H9 (cell line): Measurements from ENCODE around the gene ARHGEF25. TPM values are rescaled to one million over a fixed set of nuclear protein-coding genes. Genes with fewer than 3 reads are reported as not detected.

Experiments used
- DNase-seq: peaks from one replicate; pipeline ENCODE4 v3.0.0-alpha.2; 2017
- H2AFZ ChIP-seq: one replicate; pipeline ENCODE4 v1.6.1; 2013; ENCODE audit warnings: mild to moderate bottlenecking, low read length, control low read depth, moderate library complexity
- H2AK5ac ChIP-seq: 2 replicates; pipeline ENCODE4 v1.6.1; 2013; ENCODE audit warnings: low read length, control low read depth, mixed read lengths; ENCODE audit not compliant: insufficient read length
- H2BK120ac ChIP-seq: one replicate; pipeline ENCODE4 v1.6.1; 2013; ENCODE audit warnings: low read depth, mild to moderate bottlenecking, low read length, control low read depth, inconsistent platforms; ENCODE audit not compliant: poor library complexity, severe bottlenecking
- H2BK12ac ChIP-seq: 2 replicates; pipeline ENCODE4 v1.6.1; 2013; ENCODE audit warnings: low read length, control low read depth, mixed read lengths, low read depth; ENCODE audit not compliant: insufficient read length
- H2BK15ac ChIP-seq: 2 replicates; pipeline ENCODE4 v1.6.1; 2013; ENCODE audit warnings: low read depth, low read length, control low read depth
- H2BK20ac ChIP-seq: one replicate; pipeline ENCODE4 v1.6.1; 2013; ENCODE audit warnings: low read depth, mild to moderate bottlenecking, low read length, control low read depth, inconsistent platforms; ENCODE audit not compliant: poor library complexity, severe bottlenecking
- H2BK5ac ChIP-seq: 2 replicates; pipeline ENCODE4 v1.6.1; 2013; ENCODE audit warnings: low read length, control low read depth, mixed read lengths; ENCODE audit not compliant: insufficient read length
- H3K14ac ChIP-seq: 2 replicates; pipeline ENCODE4 v1.6.1; 2013; ENCODE audit warnings: low read length, control low read depth; ENCODE audit not compliant: insufficient read depth
- H3K18ac ChIP-seq: 2 replicates; pipeline ENCODE4 v1.6.1; 2013; ENCODE audit warnings: low read depth, mild to moderate bottlenecking, mixed read lengths, low read length, control low read depth; ENCODE audit not compliant: insufficient read length
- H3K23ac ChIP-seq: 2 replicates; pipeline ENCODE4 v1.6.1; 2013; ENCODE audit warnings: low read length, control low read depth, mixed read lengths, low read depth; ENCODE audit not compliant: insufficient read length
- H3K23me2 ChIP-seq: 2 replicates; pipeline ENCODE4 v1.6.1; 2013; ENCODE audit warnings: low read depth, mild to moderate bottlenecking, mixed read lengths, low read length, control low read depth; ENCODE audit not compliant: insufficient read length, poor library complexity, severe bottlenecking
- H3K27ac ChIP-seq: 2 replicates; pipeline ENCODE4 v1.5.1; 2013; ENCODE audit warnings: low read length, control low read depth, mixed read lengths, low read depth; ENCODE audit not compliant: insufficient read length
- H3K27me3 ChIP-seq: 2 replicates; pipeline ENCODE4 v1.6.1; 2013; ENCODE audit warnings: low read length, control low read depth, inconsistent platforms; ENCODE audit not compliant: insufficient read depth
- H3K4ac ChIP-seq: 2 replicates; pipeline ENCODE4 v1.6.1; 2013; ENCODE audit warnings: low read depth, mild to moderate bottlenecking, control low read depth, inconsistent platforms, low read length, moderate library complexity
- H3K4me1 ChIP-seq: 2 replicates; pipeline ENCODE4 v1.6.1; 2013; ENCODE audit warnings: low read length, control low read depth, inconsistent platforms; ENCODE audit not compliant: insufficient read depth
- H3K4me2 ChIP-seq: 2 replicates; pipeline ENCODE4 v1.6.1; 2013; ENCODE audit warnings: low read length, control low read depth, mixed read lengths; ENCODE audit not compliant: insufficient read length, insufficient read depth
- H3K56ac ChIP-seq: 2 replicates; pipeline ENCODE4 v1.6.1; 2013; ENCODE audit warnings: low read depth, mild to moderate bottlenecking, mixed read lengths, low read length, control low read depth; ENCODE audit not compliant: insufficient read length
- H3K79me1 ChIP-seq: 2 replicates; pipeline ENCODE4 v1.6.1; 2013; ENCODE audit warnings: low read depth, mild to moderate bottlenecking, moderate library complexity, low read length, control low read depth, inconsistent platforms; ENCODE audit not compliant: insufficient read depth, poor library complexity, severe bottlenecking
- H3K79me2 ChIP-seq: 2 replicates; pipeline ENCODE4 v1.6.1; 2013; ENCODE audit warnings: low read length, control low read depth, inconsistent platforms; ENCODE audit not compliant: insufficient read depth
- H3K9ac ChIP-seq: 2 replicates; pipeline ENCODE4 v1.6.1; 2013; ENCODE audit warnings: low read length, control low read depth, mixed read lengths; ENCODE audit not compliant: insufficient read length; ENCODE audit errors: extremely low read depth
- H3K9me3 ChIP-seq: one replicate; pipeline ENCODE4 v1.6.1; 2013; ENCODE audit warnings: low read depth, low read length, inconsistent platforms; ENCODE audit not compliant: control insufficient read depth
- H3T11ph ChIP-seq: one replicate; pipeline ENCODE4 v1.6.1; 2013; ENCODE audit warnings: mild to moderate bottlenecking, low read length, control low read depth, inconsistent platforms
- H4K20me1 ChIP-seq: one replicate; pipeline ENCODE4 v1.6.1; 2013; ENCODE audit not compliant: control insufficient read depth, insufficient read length, insufficient read depth
- H4K5ac ChIP-seq: 2 replicates; pipeline ENCODE4 v1.6.1; 2013; ENCODE audit warnings: low read depth, mild to moderate bottlenecking, mixed read lengths, low read length, control low read depth; ENCODE audit not compliant: insufficient read length
- H4K8ac ChIP-seq: replicated peaks from 2 replicates; pipeline ENCODE4 v1.6.1; 2013; ENCODE audit warnings: low read length, control low read depth, mixed read lengths, low read depth; ENCODE audit not compliant: insufficient read length
- H4K91ac ChIP-seq: 2 replicates; pipeline ENCODE4 v1.6.1; 2013; ENCODE audit warnings: low read depth, mild to moderate bottlenecking, moderate library complexity, mixed read lengths, low read length, control low read depth; ENCODE audit not compliant: insufficient read length
- H3K27ac Mint-ChIP-seq, 3 experiments: 2 replicates in 2 of 3; 3 replicates in 1 of 3; pipeline ENCODE4 v1.8.0; 2020 to 2021; ENCODE audit warnings: mixed read lengths in 3 of 3, mild to moderate bottlenecking in 1 of 3, moderate library complexity in 1 of 3
- H3K27me3 Mint-ChIP-seq: 2 replicates; pipeline ENCODE4 v1.8.0; 2021; ENCODE audit warnings: low read depth, mild to moderate bottlenecking, moderate library complexity, mixed read lengths
- H3K36me3 Mint-ChIP-seq, 3 experiments: 2 replicates in 2 of 3; 3 replicates in 1 of 3; pipeline ENCODE4 v1.8.0; 2020 to 2021; ENCODE audit warnings: low read depth in 3 of 3, mixed read lengths in 3 of 3; ENCODE audit not compliant: insufficient read depth in 1 of 3
- H3K4me1 Mint-ChIP-seq, 2 experiments: 2 replicates each; pipeline ENCODE4 v1.8.0; 2020; ENCODE audit warnings: mixed read lengths in 2 of 2
- H3K4me3 Mint-ChIP-seq, 2 experiments: 2 replicates in 1 of 2; 3 replicates in 1 of 2; pipeline ENCODE4 v1.8.0; 2020 to 2021; ENCODE audit warnings: mild to moderate bottlenecking in 2 of 2, mixed read lengths in 2 of 2, moderate library complexity in 1 of 2
- H3K9me3 Mint-ChIP-seq, 2 experiments: 2 replicates in 1 of 2; 3 replicates in 1 of 2; pipeline ENCODE4 v1.8.0; 2020; ENCODE audit warnings: mild to moderate bottlenecking in 2 of 2, mixed read lengths in 2 of 2, moderate library complexity in 1 of 2
- CTCF ChIP-seq: fragments of 200-600 bp; sonication (generic); conservative IDR thresholded peaks from 3 replicates; pipeline ENCODE4 v1.8.0; 2021; ENCODE audit warnings: antibody characterized with exemption, mild to moderate bottlenecking
- WGBS: extraction: QIAGEN DNeasy Blood & Tissue Kit; methylation state at CpG from one replicate; pipeline ENCODE4 v1.1.7; 2013; ENCODE audit warnings: missing lambda C conversion rate, low lambda C conversion rate, mixed read lengths; ENCODE audit not compliant: insufficient read length; ENCODE audit errors: extremely low coverage; 5-methylcytosine and 5-hydroxymethylcytosine counted together
- total RNA-seq: library from RNA; stranded (reverse); gene quantifications from 2 replicates; pipeline ENCODE4 v1.2.1, GENCODE V29; 2021

Gene ARHGEF25
- total RNA-seq, 1 experiment from 2014 or later, result 22.6 TPM

- H2AFZ ChIP-seq, result no peak overlapping the region
- no peak overlapping the region for H3K4ac ChIP-seq
- H3K18ac ChIP-seq, result no peak overlapping the region
- H4K20me1 ChIP-seq, result no peaks in the 10 kb centered on the region
- no peak overlapping the region for H2BK5ac ChIP-seq
- no peak overlapping the region for H3K9ac ChIP-seq
- no peak overlapping the region for H2BK12ac ChIP-seq
- no peak overlapping the region for H3K56ac ChIP-seq
- H2AK5ac ChIP-seq, result no peak overlapping the region
- Mint-ChIP-seq H3K4me1 (peaks cover 0 to 2% of the 10 kb centered on the region in 2 experiments; a peak in 1 of 4 replicates), H3K27me3 (no peaks in the 10 kb centered on the region), H3K27ac (no peak overlapping the region), H3K4me3 (no peak overlapping the region), H3K9me3 (no peaks in the 10 kb centered on the region), H3K36me3 (peaks cover 22 to 60% (median 47%) of the 10 kb centered on the region in 3 experiments)
- no peak overlapping the region for H4K8ac ChIP-seq
- DNase-seq, result no peak
- H3K14ac ChIP-seq, result no peak overlapping the region
- H3K4me1 ChIP-seq, result no peaks in the 10 kb centered on the region
- no peak overlapping the region for H3K23ac ChIP-seq
- H3T11ph ChIP-seq, result no peak overlapping the region
- TF ChIP-seq CTCF, result no peak
- no peak overlapping the region for H4K91ac ChIP-seq
- no peak overlapping the region for H4K5ac ChIP-seq
- no peaks in the 10 kb centered on the region for H3K9me3 ChIP-seq
- no peaks in the 10 kb centered on the region for H3K79me2 ChIP-seq
- no peaks in the 10 kb centered on the region for H3K27me3 ChIP-seq
- no peaks in the 10 kb centered on the region for H3K23me2 ChIP-seq
- H2BK20ac ChIP-seq, result no peak overlapping the region
- H2BK15ac ChIP-seq, result no peak overlapping the region
- no peak overlapping the region for H2BK120ac ChIP-seq
- no peaks in the 10 kb centered on the region for H3K79me1 ChIP-seq
- WGBS, result no CpG with 5 or more reads among the region's 1 CpG
- H3K4me2 ChIP-seq, result no peak overlapping the region
- H3K27ac ChIP-seq, result no peak overlapping the region
These were observed 28.8 kb upstream of the ARHGEF25 start for GRCh38 chr12:57582440-57582839.
